HepG2 (cell line): ENCODE data around the gene CHRD. TPM values are rescaled to one million over a fixed set of nuclear protein-coding genes. Genes with fewer than 3 reads are reported as not detected.

Experiments
- ATF2 ChIP-seq: sonication (generic); formaldehyde crosslinking; IDR thresholded peaks from 2 replicates; pipeline ENCODE4 v1.4.0; 2020; ENCODE audit warnings: missing genetic modification reagents
- CENPX ChIP-seq: sonication (generic); formaldehyde crosslinking; IDR thresholded peaks from 2 replicates; pipeline ENCODE4 v1.9.0; 2021; ENCODE audit warnings: mild to moderate bottlenecking, missing genetic modification reagents, moderate library complexity
- DPF2 ChIP-seq: sonication (generic); formaldehyde crosslinking; IDR thresholded peaks from 2 replicates; pipeline ENCODE4 v1.4.0; 2020; ENCODE audit warnings: mild to moderate bottlenecking, low read depth, missing genetic modification reagents, borderline replicate concordance
- FIP1L1 ChIP-seq: fragments of 200-400 bp; formaldehyde crosslinking; IDR thresholded peaks from 2 replicates; pipeline ENCODE4 v1.6.1; 2018; ENCODE audit warnings: low read depth, mild to moderate bottlenecking, low read length, moderate library complexity, borderline replicate concordance; ENCODE audit not compliant: insufficient read depth
- KLF13 ChIP-seq: sonication (generic); formaldehyde crosslinking; IDR thresholded peaks from 2 replicates; pipeline ENCODE4 v1.4.0; 2020; ENCODE audit warnings: mild to moderate bottlenecking, missing genetic modification reagents
- MED1 ChIP-seq: sonication (generic); formaldehyde crosslinking; IDR thresholded peaks from 2 replicates; pipeline ENCODE4 v1.4.0; 2020; ENCODE audit warnings: missing genetic modification reagents
- NKX3-1 ChIP-seq: sonication (generic); formaldehyde crosslinking; IDR thresholded peaks from 2 replicates; pipeline ENCODE4 v1.5.0; 2020; ENCODE audit warnings: missing genetic modification reagents
- SP1 ChIP-seq, 2 experiments: fragments of 450-650 bp in 1 of 2; sonication (generic) in 1 of 2; formaldehyde crosslinking in 1 of 2; IDR thresholded peaks; 2 replicates each; pipeline versions ENCODE4 v1.4.0 to v1.6.1; 2016 to 2020; ENCODE audit warnings: missing genetic modification reagents in 1 of 2
- ZNF12 ChIP-seq: sonication (generic); formaldehyde crosslinking; IDR thresholded peaks from 2 replicates; pipeline ENCODE4 v1.5.0; 2020; ENCODE audit warnings: missing genetic modification reagents
- ZNF17 ChIP-seq: sonication (generic); formaldehyde crosslinking; IDR thresholded peaks from 2 replicates; pipeline ENCODE4 v1.5.0; 2020; ENCODE audit warnings: mild to moderate bottlenecking, missing genetic modification reagents
- ZNF180 ChIP-seq: sonication (generic); formaldehyde crosslinking; IDR thresholded peaks from 2 replicates; pipeline ENCODE4 v1.4.0; 2020; ENCODE audit warnings: low read depth, missing genetic modification reagents, borderline replicate concordance
- ZNF207 ChIP-seq: fragments of 450-650 bp; IDR thresholded peaks from 2 replicates; pipeline ENCODE4 v1.6.1; 2016; ENCODE audit warnings: antibody characterized with exemption, borderline replicate concordance
- ZNF264 ChIP-seq: sonication (generic); formaldehyde crosslinking; IDR thresholded peaks from 2 replicates; pipeline ENCODE4 v1.4.0; 2020; ENCODE audit warnings: missing genetic modification reagents
- ZNF432 ChIP-seq: sonication (generic); formaldehyde crosslinking; IDR thresholded peaks from 2 replicates; pipeline ENCODE4 v1.5.0; 2020; ENCODE audit warnings: missing genetic modification reagents, mild to moderate bottlenecking, borderline replicate concordance
- ZNF761 ChIP-seq: sonication (generic); formaldehyde crosslinking; conservative IDR thresholded peaks from 2 replicates; pipeline ENCODE4 v1.4.0; 2020; ENCODE audit warnings: mild to moderate bottlenecking, missing genetic modification reagents
- ZSCAN12 ChIP-seq: sonication (generic); formaldehyde crosslinking; IDR thresholded peaks from 2 replicates; pipeline ENCODE4 v1.9.0; 2021; ENCODE audit warnings: mild to moderate bottlenecking, missing genetic modification reagents
- ZSCAN30 ChIP-seq: sonication (generic); formaldehyde crosslinking; IDR thresholded peaks from 2 replicates; pipeline ENCODE4 v1.5.0; 2020; ENCODE audit warnings: mild to moderate bottlenecking, missing genetic modification reagents
- polyA plus RNA-seq, 8 experiments: library from polyadenylated mRNA; depleted of rRNA in 3 of 8; stranded (reverse) in 7 of 8; unstranded in 1 of 8; fragments of >200 nt; fragmentation: Illumina TruSeq in 4 of 8; extraction: Trizol in 4 of 8; gene quantifications; 2 replicates each; pipeline versions ENCODE4 v1.2.1 to v1.2.3, GENCODE V29; 2011 to 2016; ENCODE audit warnings: low read depth in 4 of 8, missing spikeins in 1 of 8, mixed read lengths in 1 of 8; ENCODE audit not compliant: insufficient read depth in 1 of 8
- total RNA-seq, 5 experiments: library from RNA; depleted of rRNA; stranded (reverse); fragments of >200 nt; fragmentation: Illumina TruSeq; extraction: Trizol; gene quantifications; 2 replicates each; pipeline ENCODE4 v1.2.3, GENCODE V29; 2016; ENCODE audit warnings: low read depth in 1 of 5
- TF ChIP-seq, protein P1 (sequence below): sonication (generic); formaldehyde crosslinking; IDR thresholded peaks from 2 replicates; pipeline ENCODE4 v1.5.1; 2020; ENCODE audit warnings: missing genetic modification reagents, mild to moderate bottlenecking, borderline replicate concordance
- TF ChIP-seq, protein P2 (sequence below): sonication (generic); formaldehyde crosslinking; IDR thresholded peaks from 2 replicates; pipeline ENCODE4 v1.4.0; 2020; ENCODE audit warnings: mild to moderate bottlenecking, missing genetic modification reagents

Gene CHRD
- total and polyA plus RNA-seq, 2 of the 13 experiments (the other 11 are each of a cell fraction or from before 2014, with no cell fraction given): 22.2 to 35.2 TPM

DNA sequence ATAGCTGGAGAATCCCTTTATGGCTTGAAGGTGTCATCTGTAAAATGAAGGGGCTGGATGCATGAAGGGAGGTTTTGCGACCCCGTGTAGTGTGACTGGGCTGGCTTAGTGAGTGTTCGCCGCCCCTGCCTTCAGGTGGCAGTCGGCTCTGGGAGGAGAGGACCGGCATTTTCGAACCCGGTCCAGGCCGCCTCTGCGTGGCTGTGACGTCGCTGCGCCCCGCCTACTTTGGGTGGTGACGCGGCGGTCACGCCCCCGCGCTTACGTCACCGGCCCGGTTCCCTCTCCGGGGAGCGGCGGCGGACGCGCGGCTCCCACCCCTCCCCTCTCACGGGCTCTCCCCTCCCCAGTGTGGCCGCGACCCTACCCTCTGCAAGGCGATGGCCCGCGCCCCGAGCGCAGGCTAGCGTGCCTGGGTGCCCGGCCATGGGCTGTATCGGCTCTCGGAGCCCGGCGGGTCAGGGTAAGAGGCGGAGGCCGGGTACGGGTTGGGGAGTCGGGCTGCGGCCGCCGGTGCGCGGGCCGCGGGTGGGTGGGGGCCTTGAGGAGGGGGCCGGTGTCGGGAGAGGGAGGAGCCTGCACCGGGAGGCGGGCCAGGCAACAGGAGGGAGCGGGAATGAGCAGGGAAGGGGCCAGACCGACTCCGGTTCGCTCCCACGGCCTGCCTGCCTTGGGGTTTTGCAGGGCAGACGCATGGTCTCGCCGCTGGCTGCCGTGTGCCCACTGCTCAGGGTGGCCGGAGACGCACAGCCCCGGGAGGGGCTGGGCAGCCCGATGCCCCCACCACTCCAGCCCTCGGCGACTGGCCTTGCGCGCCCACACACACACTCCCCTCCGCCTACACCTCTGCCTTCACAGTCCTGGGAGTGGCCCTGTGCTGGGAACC, 44.0 kb upstream of the CHRD start (continued):
- TF ChIP-seq FIP1L1: no peak
- TF ChIP-seq ATF2 (CRISPR knock-in tag): peak; percentile 83
- TF ChIP-seq CENPX (CRISPR knock-in tag): no peak
- no peak for TF ChIP-seq ZNF180 (CRISPR knock-in tag)
- no peak for TF ChIP-seq KLF13
- TF ChIP-seq, protein P1, sequence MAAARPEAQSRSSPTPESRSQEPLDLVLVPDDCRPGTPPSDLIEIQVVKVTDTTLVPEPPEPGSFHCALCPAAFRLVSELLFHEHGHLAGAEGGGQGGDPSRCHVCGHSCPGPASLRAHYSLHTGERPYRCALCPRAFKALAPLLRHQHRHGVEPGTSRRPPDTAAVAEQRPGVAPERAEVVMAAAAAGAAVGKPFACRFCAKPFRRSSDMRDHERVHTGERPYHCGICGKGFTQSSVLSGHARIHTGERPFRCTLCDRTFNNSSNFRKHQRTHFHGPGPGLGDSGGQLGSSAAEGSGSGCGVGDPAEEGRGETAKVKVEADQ (CRISPR knock-in tag): no peak
- no peak for TF ChIP-seq ZSCAN30 (CRISPR knock-in tag)
- no peak for TF ChIP-seq ZSCAN12 (CRISPR knock-in tag)
- TF ChIP-seq MED1 (CRISPR knock-in tag): peak; percentile 10; the same call in 1 of the 2 replicates
- TF ChIP-seq SP1 (IDR thresholded peaks at IDR 0.05): no peak
- TF ChIP-seq SP1 (CRISPR knock-in tag; IDR thresholded peaks at IDR 0.05): peak; percentile 98
- TF ChIP-seq, protein P2, sequence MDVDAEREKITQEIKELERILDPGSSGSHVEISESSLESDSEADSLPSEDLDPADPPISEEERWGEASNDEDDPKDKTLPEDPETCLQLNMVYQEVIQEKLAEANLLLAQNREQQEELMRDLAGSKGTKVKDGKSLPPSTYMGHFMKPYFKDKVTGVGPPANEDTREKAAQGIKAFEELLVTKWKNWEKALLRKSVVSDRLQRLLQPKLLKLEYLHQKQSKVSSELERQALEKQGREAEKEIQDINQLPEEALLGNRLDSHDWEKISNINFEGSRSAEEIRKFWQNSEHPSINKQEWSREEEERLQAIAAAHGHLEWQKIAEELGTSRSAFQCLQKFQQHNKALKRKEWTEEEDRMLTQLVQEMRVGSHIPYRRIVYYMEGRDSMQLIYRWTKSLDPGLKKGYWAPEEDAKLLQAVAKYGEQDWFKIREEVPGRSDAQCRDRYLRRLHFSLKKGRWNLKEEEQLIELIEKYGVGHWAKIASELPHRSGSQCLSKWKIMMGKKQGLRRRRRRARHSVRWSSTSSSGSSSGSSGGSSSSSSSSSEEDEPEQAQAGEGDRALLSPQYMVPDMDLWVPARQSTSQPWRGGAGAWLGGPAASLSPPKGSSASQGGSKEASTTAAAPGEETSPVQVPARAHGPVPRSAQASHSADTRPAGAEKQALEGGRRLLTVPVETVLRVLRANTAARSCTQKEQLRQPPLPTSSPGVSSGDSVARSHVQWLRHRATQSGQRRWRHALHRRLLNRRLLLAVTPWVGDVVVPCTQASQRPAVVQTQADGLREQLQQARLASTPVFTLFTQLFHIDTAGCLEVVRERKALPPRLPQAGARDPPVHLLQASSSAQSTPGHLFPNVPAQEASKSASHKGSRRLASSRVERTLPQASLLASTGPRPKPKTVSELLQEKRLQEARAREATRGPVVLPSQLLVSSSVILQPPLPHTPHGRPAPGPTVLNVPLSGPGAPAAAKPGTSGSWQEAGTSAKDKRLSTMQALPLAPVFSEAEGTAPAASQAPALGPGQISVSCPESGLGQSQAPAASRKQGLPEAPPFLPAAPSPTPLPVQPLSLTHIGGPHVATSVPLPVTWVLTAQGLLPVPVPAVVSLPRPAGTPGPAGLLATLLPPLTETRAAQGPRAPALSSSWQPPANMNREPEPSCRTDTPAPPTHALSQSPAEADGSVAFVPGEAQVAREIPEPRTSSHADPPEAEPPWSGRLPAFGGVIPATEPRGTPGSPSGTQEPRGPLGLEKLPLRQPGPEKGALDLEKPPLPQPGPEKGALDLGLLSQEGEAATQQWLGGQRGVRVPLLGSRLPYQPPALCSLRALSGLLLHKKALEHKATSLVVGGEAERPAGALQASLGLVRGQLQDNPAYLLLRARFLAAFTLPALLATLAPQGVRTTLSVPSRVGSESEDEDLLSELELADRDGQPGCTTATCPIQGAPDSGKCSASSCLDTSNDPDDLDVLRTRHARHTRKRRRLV (CRISPR knock-in tag): no peak
- no peak for TF ChIP-seq ZNF761 (CRISPR knock-in tag)
- no peak for TF ChIP-seq NKX3-1
- TF ChIP-seq ZNF264 (CRISPR knock-in tag): no peak
- TF ChIP-seq ZNF432: no peak
- TF ChIP-seq ZNF17: no peak
- TF ChIP-seq ZNF12: no peak
- TF ChIP-seq ZNF207: no peak
- TF ChIP-seq DPF2 (CRISPR knock-in tag): no peak
